ENCODE results near the gene NEAT1. TPM values are rescaled to one million over a fixed set of nuclear protein-coding genes. Genes with fewer than 3 reads are reported as not detected.

The NEAT1 gene
- total RNA-seq, 1 donor from 2014 or later, result 78.8 TPM

GRCh38 chr11:65479184-65480145 lies 56.9 kb downstream of the NEAT1 start:
- H3K4me3 Mint-ChIP-seq (ENCODE audit: low read depth), result peak overlapping the region; percentile 19
- TF ChIP-seq CTCF (IDR thresholded peaks at IDR 0.05; ENCODE audit: unreplicated experiment), result peak; percentile 32
- no peak for DNase-seq (ENCODE audit: low spot score, unreplicated experiment)
- H3K27me3 Mint-ChIP-seq, result no peaks in the 10 kb centered on the region
- peak overlapping the region; percentile 91 for H3K27ac Mint-ChIP-seq
- H3K36me3 Mint-ChIP-seq (ENCODE audit: insufficient read depth), result no peaks in the 10 kb centered on the region
- H3K4me1 Mint-ChIP-seq (ENCODE audit: low read depth), result peaks cover 25% of the 10 kb centered on the region
- H3K9me3 Mint-ChIP-seq (ENCODE audit: low read depth), result no peaks in the 10 kb centered on the region

GRCh38 chr11:65482306-65482850 lies 59.8 kb downstream of the NEAT1 start:
- DNase-seq (ENCODE audit: low spot score, unreplicated experiment), result no peak
- Mint-ChIP-seq H3K4me3 (ENCODE audit: low read depth) (no peak overlapping the region), H3K4me1 (ENCODE audit: low read depth) (peaks cover 27% of the 10 kb centered on the region), H3K9me3 (ENCODE audit: low read depth) (no peaks in the 10 kb centered on the region), H3K36me3 (ENCODE audit: insufficient read depth) (no peaks in the 10 kb centered on the region), H3K27ac (no peak overlapping the region), H3K27me3 (no peaks in the 10 kb centered on the region)
- no peak for TF ChIP-seq CTCF (IDR thresholded peaks at IDR 0.05; ENCODE audit: unreplicated experiment)

- no peak overlapping the region for H3K4me3 Mint-ChIP-seq (ENCODE audit: low read depth)
- no peak for TF ChIP-seq CTCF (IDR thresholded peaks at IDR 0.05; ENCODE audit: unreplicated experiment)
- no peaks in the 10 kb centered on the region for H3K27me3 Mint-ChIP-seq
- no peaks in the 10 kb centered on the region for H3K36me3 Mint-ChIP-seq (ENCODE audit: insufficient read depth)
- peaks cover 42% of the 10 kb centered on the region for H3K4me1 Mint-ChIP-seq (ENCODE audit: low read depth)
- no peak for DNase-seq (ENCODE audit: low spot score, unreplicated experiment)
- peak overlapping the region; percentile 41 for H3K27ac Mint-ChIP-seq
- no peaks in the 10 kb centered on the region for H3K9me3 Mint-ChIP-seq (ENCODE audit: low read depth)
Observed at GRCh38 chr11:65485920-65486219, 63.3 kb downstream of the NEAT1 start.

- Mint-ChIP-seq H3K9me3 (ENCODE audit: low read depth) (no peaks in the 10 kb centered on the region), H3K27ac (peak overlapping the region; percentile 98), H3K27me3 (no peaks in the 10 kb centered on the region), H3K36me3 (ENCODE audit: insufficient read depth) (no peaks in the 10 kb centered on the region), H3K4me3 (ENCODE audit: low read depth) (no peak overlapping the region), H3K4me1 (ENCODE audit: low read depth) (peaks cover 51% of the 10 kb centered on the region)
- DNase-seq (ENCODE audit: low spot score, unreplicated experiment), result no peak
- TF ChIP-seq CTCF (IDR thresholded peaks at IDR 0.05; ENCODE audit: unreplicated experiment), result no peak
Observed at GRCh38 chr11:65486570-65487466, 64.2 kb downstream of the NEAT1 start.
